Heart right ventricle (tissue), 16 donors: ENCODE data around the gene ACADM. TPM values are rescaled to one million over a fixed set of nuclear protein-coding genes. Genes with fewer than 3 reads are reported as not detected.
"Not testable (repeated sequence)": the region's sequence is repeated elsewhere in the genome, so short reads cannot be mapped to it uniquely, and the experiment has no call there.

Experiments used
- ATAC-seq, 8 donors: fragments of 200-7000 bp; cut with Tn5 transposase; one replicate each; pipeline ENCODE4 v1.9.1; 2020; ENCODE audit warnings: mild to moderate bottlenecking in 8 of 8, moderate library complexity in 8 of 8, moderate number of reproducible peaks in 1 of 8
- DNase-seq, 2 donors: peaks; one replicate each; pipeline ENCODE4 v3.0.0-alpha.2; 2020
- H3K27ac ChIP-seq, 10 donors: fragments of 200-600 bp; sonication (generic) in 2 of 10; one replicate each; pipeline versions ENCODE4 v1.5.0 to v1.8.0; 2020 to 2022; ENCODE audit warnings: mild to moderate bottlenecking in 3 of 10
- H3K27me3 ChIP-seq, 7 donors: fragments of 200-600 bp; one replicate each; pipeline ENCODE4 v1.8.0; 2021 to 2022; ENCODE audit warnings: mild to moderate bottlenecking in 2 of 7
- H3K36me3 ChIP-seq, 9 donors: fragments of 200-600 bp; sonication (generic) in 1 of 9; one replicate each; pipeline versions ENCODE4 v1.5.0 to v1.8.0; 2020 to 2022; ENCODE audit warnings: mild to moderate bottlenecking in 2 of 9
- H3K4me1 ChIP-seq, 9 donors: fragments of 200-600 bp; sonication (generic) in 1 of 9; one replicate each; pipeline versions ENCODE4 v1.5.0 to v1.8.0; 2020 to 2022; ENCODE audit warnings: mild to moderate bottlenecking in 4 of 9
- H3K4me3 ChIP-seq, 10 donors: fragments of 200-600 bp; sonication (generic) in 2 of 10; one replicate each; pipeline versions ENCODE4 v1.5.0 to v1.8.0; 2020 to 2022; ENCODE audit warnings: mild to moderate bottlenecking in 7 of 10, moderate library complexity in 2 of 10
- H3K9me3 ChIP-seq, 11 donors: fragments of 200-600 bp in 10 of 11; sonication (generic) in 2 of 11; one replicate each; pipeline versions ENCODE4 v1.5.0 to v1.8.0; 2013 to 2022; ENCODE audit warnings: mild to moderate bottlenecking in 2 of 11, control low read depth in 1 of 11, moderate library complexity in 1 of 11
- WGBS, 2 donors: extraction: QIAGEN DNeasy Blood & Tissue Kit; methylation state at CpG; one replicate each; pipeline ENCODE4 v1.1.7; 2013; ENCODE audit warnings: inconsistent platforms in 1 of 2; 5-methylcytosine and 5-hydroxymethylcytosine counted together
- intact Hi-C, 10 donors: fragments of 100-400 bp; cut with DNase I; formaldehyde crosslinking; loops; one replicate each; pipeline versions ENCODE4 v1.11.1 to v1.14.2; 2022
- polyA plus RNA-seq, 2 donors: library from polyadenylated mRNA; stranded (reverse); fragments of 200-250 nt; gene quantifications; one replicate each; pipeline ENCODE4 v1.2.3, GENCODE V29; 2013
- total RNA-seq, 10 donors: library from RNA; stranded (reverse); fragmentation: NEBNext Ultra II Directional in 3 of 10; extraction: Animal tissue kit (Norgen Biotek cat#: 25700) in 3 of 10; gene quantifications; one replicate each; pipeline versions ENCODE4 v1.2.1 to v1.2.4, GENCODE V29; 2021 to 2023
- TF ChIP-seq, protein P1 (sequence below), 9 donors: fragments of 200-600 bp; sonication (generic) in 2 of 9; IDR thresholded peaks; one replicate each; pipeline versions ENCODE4 v1.5.0 to v1.8.0; 2021 to 2022; ENCODE audit warnings: antibody characterized with exemption in 9 of 9, mild to moderate bottlenecking in 5 of 9, moderate library complexity in 1 of 9
- donor health status: Arrhythmogenic right ventricular cardiomyopathy.
- donor health status: ischemic (EF 13 %, LVEDD 7.1; RV severe dilation, severe dysfunction).
- donor health status: healthy with polysubstance abuse.
- donor health status: DM: no; HTN: yes; CAD: no.
- donor health status: DM: no; HTN: no; CAD: no.
- donor health status: ischemic (EF 25% LVEDD 6.9; RV normal size, moderate dysfunction).
- donor health status: ischemic (EF 25% LVEDD 5.7; RV mildly dilated, moderate dysfunction).
- donor health status: healthy.
- donor health status: DM: yes; HTN: yes; CAD: no.
- donor health status: Ischemic cardiomyopathy.
- donor health status: ischemic (EF 35%, LVEDD 5.7; RV mildly dilated, moderate dysfunction).
- donor health status: nonischemic (EF 11% LVEDD 7.7; RV severe dilation, severe dysfunction).
- donor health status: DM: yes; HTN: yes; CAD: no.
- donor health status: PGD.
- donor health status: ischemic (EF 29% LVEDD 5.4; RV normal size, mild dysfunction).
- donor health status: nonischemic (EF 23%, LVEDD 6.1; RV moderate dilation, normal function).

The ACADM gene
- total and polyA plus RNA-seq, 12 donors: 39.3 to 425 (median 339) TPM

DNA sequence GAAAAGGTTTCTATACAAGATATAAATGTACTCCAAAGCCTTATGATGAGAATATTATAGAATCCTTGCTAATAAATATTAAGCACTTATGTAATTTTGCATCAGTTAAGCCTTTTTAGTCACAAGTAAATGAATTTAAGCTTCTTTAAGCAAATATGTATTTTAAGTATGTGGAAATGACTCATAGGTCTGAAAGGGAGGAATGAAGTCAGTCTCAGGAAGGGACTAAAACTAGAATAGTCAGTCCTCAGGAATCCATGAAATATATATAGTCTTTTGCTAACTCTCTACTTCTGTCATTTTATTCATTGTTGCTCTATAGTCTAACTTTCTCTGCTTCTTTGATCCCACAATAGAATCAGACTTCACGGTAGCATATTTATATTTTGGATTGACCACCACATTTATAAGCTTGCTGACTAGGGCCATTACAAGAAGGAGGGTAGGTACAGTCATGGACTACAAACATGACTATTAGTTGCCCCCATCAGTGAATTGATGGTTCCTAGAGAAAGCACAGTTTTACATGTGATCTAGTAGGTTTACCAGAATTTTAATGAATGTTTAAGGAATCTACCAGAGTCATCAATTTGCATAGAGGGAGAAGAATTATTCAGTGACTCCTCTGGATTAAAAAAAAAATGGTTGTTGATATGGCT, 41.3 kb downstream of the ACADM start:
- no peaks in the 10 kb centered on the region for H3K9me3 ChIP-seq
- 84 to 88% methylated on average over 1 of the region's 1 CpG for WGBS, 2 donors
- ATAC-seq (peak in 1 of 8 donors; percentile 33), DNase-seq (no peak)
- H3K27me3 ChIP-seq: no peaks in the 10 kb centered on the region
- TF ChIP-seq, protein P1, sequence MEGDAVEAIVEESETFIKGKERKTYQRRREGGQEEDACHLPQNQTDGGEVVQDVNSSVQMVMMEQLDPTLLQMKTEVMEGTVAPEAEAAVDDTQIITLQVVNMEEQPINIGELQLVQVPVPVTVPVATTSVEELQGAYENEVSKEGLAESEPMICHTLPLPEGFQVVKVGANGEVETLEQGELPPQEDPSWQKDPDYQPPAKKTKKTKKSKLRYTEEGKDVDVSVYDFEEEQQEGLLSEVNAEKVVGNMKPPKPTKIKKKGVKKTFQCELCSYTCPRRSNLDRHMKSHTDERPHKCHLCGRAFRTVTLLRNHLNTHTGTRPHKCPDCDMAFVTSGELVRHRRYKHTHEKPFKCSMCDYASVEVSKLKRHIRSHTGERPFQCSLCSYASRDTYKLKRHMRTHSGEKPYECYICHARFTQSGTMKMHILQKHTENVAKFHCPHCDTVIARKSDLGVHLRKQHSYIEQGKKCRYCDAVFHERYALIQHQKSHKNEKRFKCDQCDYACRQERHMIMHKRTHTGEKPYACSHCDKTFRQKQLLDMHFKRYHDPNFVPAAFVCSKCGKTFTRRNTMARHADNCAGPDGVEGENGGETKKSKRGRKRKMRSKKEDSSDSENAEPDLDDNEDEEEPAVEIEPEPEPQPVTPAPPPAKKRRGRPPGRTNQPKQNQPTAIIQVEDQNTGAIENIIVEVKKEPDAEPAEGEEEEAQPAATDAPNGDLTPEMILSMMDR (IDR thresholded peaks at IDR 0.05): no peak
- H3K36me3 ChIP-seq: peaks cover 0 to 39% (median 16%) of the 10 kb centered on the region in 9 donors
- H3K27ac ChIP-seq: no peak overlapping the region
- intact Hi-C loops: no loop called here
- H3K4me1 ChIP-seq: peaks cover 0 to 7% (median 0%) of the 10 kb centered on the region in 9 donors
- H3K4me3 ChIP-seq: no peak overlapping the region

DNA sequence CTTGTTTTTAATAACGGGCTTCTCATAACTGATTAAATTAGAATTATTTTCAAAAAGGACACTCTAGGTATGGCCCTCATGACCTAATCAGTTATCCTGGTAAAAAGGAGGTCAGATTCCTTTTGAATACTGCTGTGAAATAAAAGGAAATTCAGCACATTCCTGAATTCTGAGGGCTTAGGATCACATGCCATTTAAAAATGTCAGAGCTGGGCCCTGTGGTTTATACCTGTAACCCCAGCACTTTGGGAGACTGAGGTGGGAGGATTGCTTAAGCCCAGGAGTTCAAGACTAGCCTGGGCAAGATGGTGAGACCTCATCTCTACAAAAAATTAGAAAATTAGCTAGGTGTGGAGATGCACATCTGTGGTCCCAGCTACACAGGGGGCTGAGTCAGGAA, 43.5 kb downstream of the ACADM start:
- Histone ChIP-seq H3K27ac (no peak overlapping the region), H3K9me3 (no peaks in the 10 kb centered on the region), H3K4me3 (no peak overlapping the region), H3K27me3 (no peaks in the 10 kb centered on the region), H3K36me3 (peaks cover 0 to 17% (median 0%) of the 10 kb centered on the region in 9 donors), H3K4me1 (peaks cover 0 to 7% (median 0%) of the 10 kb centered on the region in 9 donors)
- intact Hi-C loops: no loop called here
- DNase-seq (no peak), ATAC-seq (no peak)
- TF ChIP-seq, protein P1 (IDR thresholded peaks at IDR 0.05): no peak
- WGBS, 2 donors: 96 to 98% methylated on average over 1 of the region's 1 CpG

DNA sequence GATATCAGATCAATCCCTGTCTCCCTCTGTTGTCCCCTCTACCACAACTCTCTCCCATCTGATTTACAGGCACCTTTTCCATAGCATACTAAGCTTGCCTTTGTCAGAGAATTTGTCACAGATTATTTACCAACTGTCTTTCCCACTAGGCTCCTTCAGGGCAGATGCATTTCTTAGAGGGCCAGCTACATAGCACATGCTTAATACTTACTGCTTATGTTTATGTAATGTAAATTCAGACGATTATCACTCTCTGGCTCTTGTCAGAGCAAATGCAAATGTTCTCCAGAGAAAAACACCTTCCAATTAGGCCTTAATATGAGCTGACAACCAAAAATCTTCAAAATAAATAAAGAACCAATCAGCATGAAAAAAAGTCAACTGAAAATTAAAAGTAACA, 46.3 kb downstream of the ACADM start:
- Histone ChIP-seq H3K36me3 (no peaks in the 10 kb centered on the region), H3K4me3 (no peak overlapping the region), H3K9me3 (no peaks in the 10 kb centered on the region), H3K4me1 (peaks cover 0 to 2% (median 0%) of the 10 kb centered on the region in 9 donors), H3K27ac (no peak overlapping the region), H3K27me3 (no peaks in the 10 kb centered on the region)
- intact Hi-C loops: no loop called here
- WGBS, 2 donors: 76 to 79% methylated on average over 1 of the region's 1 CpG
- TF ChIP-seq, protein P1 (IDR thresholded peaks at IDR 0.05): no peak
- DNase-seq (no peak), ATAC-seq (no peak)

DNA sequence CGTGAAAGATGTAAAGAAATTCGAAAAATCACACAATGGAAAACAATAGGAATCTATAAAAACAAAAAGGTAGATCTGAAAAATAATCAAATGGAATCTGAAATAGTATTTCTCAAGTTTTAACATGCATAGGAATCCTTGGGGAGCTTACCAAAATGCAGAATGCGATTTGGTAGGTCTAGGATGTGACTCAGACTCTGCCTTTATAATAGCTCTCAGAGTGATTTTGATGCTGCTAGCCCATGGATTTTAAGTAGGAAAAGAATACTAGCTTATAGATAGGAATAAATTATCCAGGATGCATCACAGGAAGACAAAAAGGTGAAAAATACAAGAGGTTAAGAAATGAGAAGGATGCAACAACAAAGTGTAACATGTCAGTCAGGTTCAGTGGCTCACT, 47.5 kb downstream of the ACADM start:
- TF ChIP-seq, protein P1 (IDR thresholded peaks at IDR 0.05): no peak
- Histone ChIP-seq H3K4me3 (no peak overlapping the region), H3K9me3 (no peaks in the 10 kb centered on the region), H3K36me3 (no peaks in the 10 kb centered on the region), H3K4me1 (no peaks in the 10 kb centered on the region), H3K27me3 (no peaks in the 10 kb centered on the region), H3K27ac (no peak overlapping the region)
- DNase-seq: no peak
- no peak for ATAC-seq
- 77 to 81% methylated on average over 3 of the region's 3 CpGs for WGBS, 2 donors
- intact Hi-C loops: no loop called here

DNA sequence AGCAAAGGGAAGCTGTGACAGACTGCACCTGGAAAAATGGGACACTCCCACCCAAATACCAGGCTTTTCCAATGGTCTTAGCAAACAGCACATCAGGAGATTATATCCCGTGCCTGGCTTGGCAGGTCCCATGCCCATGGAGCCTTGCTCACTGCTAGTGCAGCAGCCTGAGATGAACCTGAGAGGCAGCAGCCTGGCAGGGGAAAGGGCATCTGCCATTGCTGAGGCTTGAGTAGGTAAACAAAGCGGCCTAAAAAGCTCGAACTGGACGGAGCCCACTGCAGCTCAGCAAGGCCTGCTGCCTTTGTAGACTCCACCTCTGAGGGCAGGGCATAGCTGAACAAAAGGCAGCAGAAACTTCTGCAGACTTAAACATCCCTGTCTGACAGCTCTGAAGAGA, 53.3 kb downstream of the ACADM start:
- H3K27ac ChIP-seq, ATAC-seq, H3K36me3 ChIP-seq, H3K9me3 ChIP-seq, intact Hi-C loops, H3K4me1 ChIP-seq, DNase-seq, H3K4me3 ChIP-seq, H3K27me3 ChIP-seq: not testable (repeated sequence)
- 79 to 95% methylated on average over 4 of the region's 4 CpGs for WGBS, 2 donors

DNA sequence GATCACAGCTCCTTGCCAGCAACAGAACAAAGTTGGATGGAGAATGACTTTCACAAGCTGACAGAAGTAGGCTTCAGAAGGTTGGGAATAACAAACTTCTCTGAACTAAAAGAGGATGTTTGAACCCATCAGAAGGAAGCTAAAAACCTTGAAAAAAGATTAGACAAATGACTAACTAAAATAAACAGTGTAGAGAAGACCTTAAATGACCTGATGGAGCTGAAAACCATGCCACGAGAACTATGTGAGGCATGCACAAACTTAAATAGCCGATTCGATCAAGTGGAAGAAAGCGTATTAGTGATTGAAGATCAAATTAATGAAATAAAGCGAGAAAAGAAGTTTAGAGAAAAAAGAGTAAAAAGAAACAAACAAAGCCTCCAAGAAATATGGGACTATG, 54.2 kb downstream of the ACADM start:
- WGBS, 2 donors: 93 to 95% methylated on average over 5 of the region's 5 CpGs
- H3K36me3 ChIP-seq, H3K4me1 ChIP-seq, DNase-seq, H3K9me3 ChIP-seq, H3K27me3 ChIP-seq, intact Hi-C loops, H3K4me3 ChIP-seq, H3K27ac ChIP-seq, ATAC-seq: not testable (repeated sequence)

DNA sequence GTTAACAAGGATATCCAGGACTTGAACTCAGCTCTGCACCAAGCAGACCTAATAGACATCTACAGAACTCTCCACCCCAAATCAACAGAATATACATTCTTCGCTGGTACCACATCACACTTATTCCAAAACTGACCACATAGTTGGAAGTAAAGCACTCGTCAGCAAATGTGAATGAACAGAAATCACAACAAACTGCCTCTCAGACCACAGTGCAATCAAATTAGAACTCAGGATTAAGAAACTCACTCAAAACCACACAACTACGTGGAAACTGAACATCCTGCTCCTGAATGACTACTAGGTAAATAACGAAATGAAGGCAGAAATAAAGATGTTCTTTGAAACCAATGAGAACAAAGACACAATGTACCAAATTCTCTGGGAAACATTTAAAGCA, 55.7 kb downstream of the ACADM start:
- DNase-seq, H3K9me3 ChIP-seq, H3K4me1 ChIP-seq, H3K36me3 ChIP-seq, ATAC-seq, H3K27ac ChIP-seq, H3K27me3 ChIP-seq, H3K4me3 ChIP-seq: not testable (repeated sequence)
- WGBS, 2 donors: 73 to 78% methylated on average over 4 of the region's 4 CpGs
- intact Hi-C loops: loop anchor here in 2 of 10 donors (10.0 kb wide), 2 partner anchors 45 to 55 kb away; partner anchors contain the start of gene ACADM (in 1 of the 2)
